Fibroblast of the aortic adventitia (primary cell): ENCODE results near the gene MLIP. TPM values are rescaled to one million over a fixed set of nuclear protein-coding genes. Genes with fewer than 3 reads are reported as not detected.
A peak's percentile ranks its signal among the peaks of the same experiment; 100 is the strongest.

ENCODE experiments used
- DNase-seq: peaks from one replicate; pipeline ENCODE4 v3.0.0-alpha.2; 2010; ENCODE audit warnings: low read depth
- H3K4me3 ChIP-seq: 2 replicates; pipeline ENCODE4 v1.5.1; 2011; ENCODE audit warnings: low read depth, mild to moderate bottlenecking, control low read depth, low read length, moderate library complexity
- CTCF ChIP-seq: IDR thresholded peaks from 2 replicates; pipeline ENCODE4 v1.5.1; 2011; ENCODE audit warnings: mild to moderate bottlenecking, low read length, control low read depth, inconsistent platforms; ENCODE audit not compliant: insufficient read depth
- total RNA-seq: library from RNA; depleted of rRNA; stranded (reverse); fragments of >200 nt; gene quantifications from 2 replicates; pipeline ENCODE4 v1.2.3, GENCODE V29; 2012; ENCODE audit warnings: low replicate concordance

The MLIP gene
- total RNA-seq, 1 donor, result not detected

GRCh38 chr6:54157405-54157804 lies 46.2 kb downstream of the MLIP start:
- H3K4me3 ChIP-seq, result no peak overlapping the region
- no peak for DNase-seq
- no peak for TF ChIP-seq CTCF

GRCh38 chr6:54173089-54173488 lies 61.8 kb downstream of the MLIP start:
- H3K4me3 ChIP-seq, result no peak overlapping the region
- peak; percentile 4 for DNase-seq
- no peak for TF ChIP-seq CTCF

- H3K4me3 ChIP-seq, result no peak overlapping the region
- DNase-seq, result no peak
- no peak for TF ChIP-seq CTCF
Measured at GRCh38 chr6:54179152-54179551, 67.9 kb downstream of the MLIP start.

GRCh38 chr6:54183616-54184015 lies 72.4 kb downstream of the MLIP start:
- TF ChIP-seq CTCF, result no peak
- no peak for DNase-seq
- H3K4me3 ChIP-seq, result no peak overlapping the region

GRCh38 chr6:54185885-54186284 lies 74.6 kb downstream of the MLIP start:
- H3K4me3 ChIP-seq, result no peak overlapping the region
- DNase-seq, result no peak
- no peak for TF ChIP-seq CTCF

- no peak for DNase-seq
- TF ChIP-seq CTCF, result no peak
- no peak overlapping the region for H3K4me3 ChIP-seq
Measured at GRCh38 chr6:54188846-54189245, 77.6 kb downstream of the MLIP start.

- TF ChIP-seq CTCF, result no peak
- H3K4me3 ChIP-seq, result no peak overlapping the region
- DNase-seq, result peak; percentile 6
Measured at GRCh38 chr6:54191461-54191860, 80.2 kb downstream of the MLIP start.
